GM19463 (cell line): ENCODE measurements around the gene CCL8.

Experiments used
- ATAC-seq: cut with Tn5 transposase; IDR thresholded peaks from one replicate; pipeline ENCODE4 v1.9.1; 2021; ENCODE audit warnings: mild to moderate bottlenecking, moderate library complexity; ENCODE audit not compliant: unreplicated experiment

The CCL8 gene

GRCh38 chr17:34366529-34367107 is 47.4 kb downstream of the CCL8 start:
- no peak for ATAC-seq

DNA sequence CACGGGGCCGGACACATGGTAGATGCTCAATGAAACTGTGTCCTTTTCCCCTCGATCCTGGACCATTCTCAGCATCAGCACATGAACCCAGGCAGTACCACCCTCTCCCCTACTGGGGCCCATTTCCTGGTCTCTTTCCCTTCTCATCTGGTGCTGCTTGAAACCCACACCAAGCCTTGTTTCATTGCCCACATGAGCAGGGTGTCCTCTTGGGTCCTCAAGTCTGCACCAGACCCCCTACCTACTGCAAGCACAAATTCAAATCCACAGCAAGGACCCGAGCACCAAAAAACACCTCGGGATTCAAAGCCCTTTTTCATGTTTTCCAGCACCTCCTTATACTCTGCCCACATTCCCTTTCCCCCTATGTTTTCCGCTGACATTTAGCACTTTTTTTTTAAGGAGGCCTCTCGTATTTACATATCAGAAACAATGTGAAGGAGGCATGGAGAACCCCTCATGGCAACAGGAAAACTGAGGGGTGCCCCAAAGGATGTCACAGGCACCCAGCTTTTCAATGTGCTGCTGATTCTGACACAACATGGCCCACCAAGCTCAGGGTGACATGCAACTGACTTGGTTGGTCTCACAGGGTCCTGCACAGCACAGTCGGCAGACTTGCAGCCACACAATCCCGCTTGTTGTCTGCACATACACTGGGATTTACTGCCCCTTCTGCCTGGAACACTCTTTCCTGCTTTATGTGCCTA is 48.4 kb downstream of the CCL8 start:
- ATAC-seq, result no peak

DNA sequence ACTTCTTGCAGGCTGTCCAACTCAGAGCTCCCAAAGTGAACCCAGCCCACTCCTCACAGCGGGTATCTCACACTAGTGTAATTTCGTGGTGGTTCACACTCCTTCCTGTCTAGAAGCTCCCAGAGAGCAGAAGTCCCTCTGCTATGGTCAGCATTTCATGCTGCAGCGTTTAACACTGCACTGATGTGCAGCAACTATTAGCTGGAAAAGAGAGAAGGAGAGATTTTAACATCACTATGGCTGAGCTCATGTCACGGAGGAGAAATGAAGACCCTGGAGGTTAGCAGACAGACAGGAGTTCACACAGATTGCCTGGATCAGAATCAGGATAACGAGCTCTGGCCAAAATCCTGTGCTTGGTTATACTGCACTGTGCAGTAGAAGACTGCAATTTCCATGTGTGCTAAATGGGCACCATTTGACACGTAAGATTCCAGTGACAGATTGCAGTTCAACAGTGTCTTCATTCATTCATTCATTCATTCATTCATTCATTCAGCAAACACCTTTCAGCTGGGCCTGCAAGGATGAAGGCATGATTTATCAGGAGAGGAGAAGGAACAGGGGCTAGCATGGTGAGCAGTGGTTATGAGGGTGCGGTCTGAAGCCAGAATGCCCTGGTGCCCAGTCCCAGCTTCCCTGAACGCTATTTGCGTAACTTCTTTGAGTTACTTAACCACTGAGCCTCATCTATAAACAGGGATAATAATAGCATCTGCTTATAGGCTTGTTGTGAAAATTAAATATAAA is 49.1 kb downstream of the CCL8 start:
- no peak for ATAC-seq

DNA sequence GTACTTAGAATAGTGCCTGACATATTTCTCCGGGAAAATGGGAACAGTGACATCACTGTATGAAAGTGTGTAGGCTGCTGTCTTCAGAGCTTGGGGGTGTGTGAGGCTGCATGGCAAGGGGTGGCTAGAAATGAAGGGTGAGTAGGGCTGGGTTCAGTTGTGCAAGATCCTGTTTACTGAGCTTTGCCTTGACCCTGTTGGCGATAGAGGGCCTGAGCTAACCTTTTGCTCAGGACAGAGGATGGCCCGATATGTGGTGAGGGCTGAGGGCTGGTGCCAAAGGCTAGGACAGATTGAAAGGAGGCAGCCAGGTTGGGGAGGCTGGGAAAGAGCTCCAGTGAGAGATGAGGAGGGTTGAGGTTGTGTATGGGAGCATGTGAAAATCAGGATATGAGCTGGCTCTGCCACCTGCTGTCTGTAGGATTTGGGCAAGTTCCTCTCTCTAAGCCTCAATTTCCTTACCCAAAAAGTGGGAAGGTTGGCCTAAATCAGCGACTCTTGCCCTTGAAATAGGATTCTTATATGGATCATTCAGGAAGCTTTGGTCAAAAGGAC is 49.8 kb downstream of the CCL8 start:
- no peak for ATAC-seq

- ATAC-seq, result no peak
Measured at GRCh38 chr17:34369571-34369970, 50.3 kb downstream of the CCL8 start.

DNA sequence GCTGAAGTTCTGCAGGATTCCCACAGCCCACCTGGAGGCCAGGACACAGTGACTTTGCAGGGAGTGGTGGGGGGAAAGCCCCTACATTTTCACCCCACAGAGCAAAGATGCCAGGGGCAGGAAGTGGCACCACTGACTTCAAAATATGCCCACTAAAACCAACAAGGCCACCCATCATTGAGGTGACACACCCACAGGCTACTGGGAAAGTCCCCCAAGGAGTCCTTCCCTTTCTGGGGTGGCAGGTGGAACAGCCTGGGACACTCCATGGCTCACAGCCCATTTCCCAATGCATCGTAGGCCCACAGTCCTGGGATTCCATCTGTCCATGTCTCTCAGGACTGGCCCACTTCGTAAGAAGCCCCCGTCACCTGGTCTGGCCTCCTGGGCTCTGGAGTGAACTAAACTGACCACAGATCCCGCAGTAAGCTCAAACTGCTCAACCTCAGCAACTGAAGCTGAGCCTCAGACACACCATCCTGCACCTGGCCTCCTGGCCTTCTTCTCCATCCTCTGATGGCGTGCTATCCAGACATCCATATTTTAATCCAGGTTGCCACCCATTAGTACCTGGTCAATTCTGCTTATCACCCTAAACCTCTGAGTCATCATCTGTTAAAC is 51.3 kb downstream of the CCL8 start:
- no peak for ATAC-seq

DNA sequence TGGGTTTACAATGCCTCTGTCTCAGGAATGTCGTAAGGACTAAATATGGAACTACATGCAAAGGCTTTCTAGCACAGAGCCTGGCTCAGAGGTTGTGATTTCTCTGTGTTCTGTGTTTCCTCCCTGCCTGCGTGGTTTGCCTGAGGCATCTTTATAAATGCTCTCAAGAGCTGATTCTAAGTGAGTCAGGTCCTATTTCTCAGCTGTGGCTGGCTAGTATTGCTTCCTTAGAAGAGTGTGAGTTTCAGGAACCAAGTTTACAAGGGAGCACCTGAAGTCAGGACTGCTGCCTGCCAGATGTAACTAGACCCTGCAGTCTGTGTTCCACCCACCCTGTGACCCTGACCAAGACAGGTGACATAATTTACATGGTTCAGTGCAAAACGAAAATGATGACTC is 51.8 kb downstream of the CCL8 start:
- ATAC-seq, result no peak
